Ramos (cell line): ENCODE data around the gene VOPP1.

Source experiments
- in situ Hi-C: fragments of 300-500 bp; cut with MboI; formaldehyde crosslinking; loops from one replicate; pipeline ENCODE4 v1.14.3; 2022; ENCODE audit warnings: low sequenced_read_pairs; ENCODE audit not compliant: unreplicated experiment

The VOPP1 gene

GRCh38 chr7:55441774-55442522, 130.4 kb downstream of the VOPP1 start:
- in situ Hi-C loops, result no loop called here

GRCh38 chr7:55441002-55441401, 131.3 kb downstream of the VOPP1 start:
- in situ Hi-C loops, result no loop called here

DNA sequence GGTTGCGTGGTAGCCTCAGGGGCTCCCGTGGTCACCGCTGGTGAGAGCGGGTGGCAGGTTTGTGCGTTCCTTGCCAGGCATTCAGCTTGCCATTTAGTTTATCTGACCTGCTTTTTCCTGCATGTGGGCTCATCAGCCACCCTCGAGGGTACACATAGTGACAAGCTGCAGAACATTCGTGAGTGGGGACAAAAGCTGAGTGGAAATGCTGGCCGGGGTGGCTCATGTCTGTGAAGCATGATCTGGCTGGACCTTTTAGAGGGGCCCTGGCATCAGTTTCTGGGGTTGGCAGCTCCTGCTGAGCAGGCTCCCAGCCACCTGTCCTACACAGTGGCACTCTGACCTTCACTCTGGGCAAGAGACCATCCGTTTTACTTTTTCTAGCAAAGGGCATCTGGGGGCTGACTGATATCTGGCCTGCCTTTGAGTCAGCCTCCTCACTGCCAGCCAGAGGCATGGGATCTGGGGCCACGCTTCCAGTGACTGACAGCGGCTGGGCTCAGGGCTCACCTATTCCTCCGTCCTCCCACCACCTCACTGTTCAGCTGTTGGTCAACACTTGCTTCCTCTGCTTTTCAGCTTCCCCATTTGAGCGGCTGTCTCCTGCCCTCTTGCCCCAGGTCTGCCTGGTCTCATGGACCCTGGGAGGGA, 132.1 kb downstream of the VOPP1 start:
- in situ Hi-C loops, result no loop called here

GRCh38 chr7:55439627-55440026, 132.7 kb downstream of the VOPP1 start:
- in situ Hi-C loops, result loop anchor here (5.0 kb wide), 1 partner anchor 153 kb away; no protein-coding TSS in a partner anchor

DNA sequence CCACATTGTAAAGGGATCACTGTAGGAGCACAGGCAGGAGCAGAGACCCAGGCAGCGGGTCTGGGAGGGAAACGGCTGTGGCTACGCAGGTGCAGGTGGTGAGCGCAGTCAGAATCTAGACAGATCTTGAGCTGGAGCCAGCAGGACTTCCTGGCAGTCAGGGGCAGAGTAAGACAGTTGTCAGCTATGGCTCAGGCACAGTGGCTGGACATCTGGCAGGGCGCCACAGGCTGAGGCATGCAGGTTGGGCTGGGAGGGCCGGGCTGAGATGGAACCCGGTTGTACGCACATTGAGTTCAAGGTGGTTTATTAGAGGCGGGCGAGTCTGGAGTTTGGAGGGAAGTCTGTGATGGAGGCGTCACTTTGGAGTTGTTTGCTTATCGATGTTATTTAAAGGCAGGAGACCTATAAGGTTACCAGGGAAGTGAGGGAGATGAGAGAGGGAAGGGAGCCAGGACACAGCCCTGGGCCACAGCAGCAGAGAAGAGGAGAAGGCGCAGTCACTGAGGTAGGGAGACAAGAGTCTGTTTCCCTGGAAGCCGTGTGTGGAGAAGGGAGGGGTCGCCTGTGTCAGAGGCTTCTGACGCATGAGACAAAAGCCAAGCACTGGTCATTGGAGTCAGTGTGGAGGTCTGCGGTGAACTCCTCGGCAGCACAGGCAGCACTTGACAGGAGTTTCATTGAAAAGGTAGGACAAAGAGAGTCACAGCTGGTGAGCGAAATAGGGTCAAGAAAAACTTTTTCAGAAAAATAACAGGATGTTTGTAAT, 133.4 kb downstream of the VOPP1 start:
- in situ Hi-C loops, result loop anchor here (5.0 kb wide), 1 partner anchor 153 kb away; no protein-coding TSS in a partner anchor

GRCh38 chr7:55438085-55438756, 134.1 kb downstream of the VOPP1 start:
- in situ Hi-C loops, result loop anchor here (5.0 kb wide), 1 partner anchor 154 kb away; no protein-coding TSS in a partner anchor

DNA sequence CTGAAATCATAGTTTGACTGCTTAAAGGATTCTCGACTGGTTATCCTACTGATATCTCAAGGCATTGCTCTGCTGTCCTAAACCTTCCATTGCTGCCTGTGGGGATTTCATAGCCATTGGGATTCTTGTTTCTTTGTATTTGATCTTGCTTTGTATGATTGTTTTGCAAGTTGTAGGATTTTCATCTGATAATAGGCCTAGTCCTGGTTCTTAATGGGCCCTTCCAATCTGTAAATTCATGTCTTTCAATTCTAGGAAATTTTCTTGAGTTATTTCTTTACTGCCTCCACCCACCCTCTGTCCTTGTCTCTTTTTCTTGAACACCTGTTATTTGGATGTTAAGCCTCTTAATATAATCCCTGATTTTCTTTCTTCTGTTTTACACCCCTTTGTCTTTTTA, 134.9 kb downstream of the VOPP1 start:
- in situ Hi-C loops, result loop anchor here (5.0 kb wide), 1 partner anchor 155 kb away; no protein-coding TSS in a partner anchor

DNA sequence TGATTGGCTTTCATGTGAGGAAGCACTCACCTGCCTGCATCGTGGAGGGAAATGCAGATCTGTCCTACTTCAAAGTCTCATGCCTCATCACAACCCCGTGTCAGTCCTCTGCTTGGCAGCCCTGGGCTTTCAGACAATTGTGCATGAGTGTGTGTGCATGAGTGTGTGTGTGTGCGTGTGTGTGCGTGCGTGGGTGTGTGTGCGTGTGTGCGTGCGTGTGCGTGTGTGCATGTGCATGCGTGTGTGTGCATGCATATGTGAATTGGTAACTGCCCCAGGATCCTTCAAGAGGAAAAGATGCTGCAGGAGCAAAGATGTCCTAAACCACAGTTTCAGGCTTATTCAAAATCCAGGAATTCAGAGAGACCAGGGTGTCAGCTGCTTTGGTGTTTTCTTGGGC, 135.8 kb downstream of the VOPP1 start:
- in situ Hi-C loops, result loop anchor here (5.0 kb wide), 1 partner anchor 156 kb away; no protein-coding TSS in a partner anchor

DNA sequence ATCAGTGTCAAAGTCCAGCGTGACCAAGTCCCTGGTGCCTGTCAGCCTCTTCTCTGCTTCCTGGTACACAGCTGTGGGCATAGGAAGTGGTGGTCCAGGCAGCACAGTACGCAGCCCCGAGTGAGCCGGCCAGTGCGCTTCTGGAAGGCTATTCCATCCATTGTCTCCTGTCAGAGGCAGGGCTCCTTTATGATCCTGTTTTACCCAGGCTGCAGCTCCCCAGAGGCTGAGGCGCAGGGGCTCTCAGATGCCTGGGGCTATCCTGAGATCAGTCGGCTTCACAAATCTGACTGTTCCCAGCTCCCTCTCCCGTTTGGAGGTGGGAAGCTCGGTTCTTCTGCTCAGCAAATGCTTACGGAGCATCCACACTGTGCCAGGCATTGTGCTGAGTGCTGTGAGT, 136.8 kb downstream of the VOPP1 start:
- in situ Hi-C loops, result loop anchor here (5.0 kb wide), 1 partner anchor 157 kb away; no protein-coding TSS in a partner anchor

DNA sequence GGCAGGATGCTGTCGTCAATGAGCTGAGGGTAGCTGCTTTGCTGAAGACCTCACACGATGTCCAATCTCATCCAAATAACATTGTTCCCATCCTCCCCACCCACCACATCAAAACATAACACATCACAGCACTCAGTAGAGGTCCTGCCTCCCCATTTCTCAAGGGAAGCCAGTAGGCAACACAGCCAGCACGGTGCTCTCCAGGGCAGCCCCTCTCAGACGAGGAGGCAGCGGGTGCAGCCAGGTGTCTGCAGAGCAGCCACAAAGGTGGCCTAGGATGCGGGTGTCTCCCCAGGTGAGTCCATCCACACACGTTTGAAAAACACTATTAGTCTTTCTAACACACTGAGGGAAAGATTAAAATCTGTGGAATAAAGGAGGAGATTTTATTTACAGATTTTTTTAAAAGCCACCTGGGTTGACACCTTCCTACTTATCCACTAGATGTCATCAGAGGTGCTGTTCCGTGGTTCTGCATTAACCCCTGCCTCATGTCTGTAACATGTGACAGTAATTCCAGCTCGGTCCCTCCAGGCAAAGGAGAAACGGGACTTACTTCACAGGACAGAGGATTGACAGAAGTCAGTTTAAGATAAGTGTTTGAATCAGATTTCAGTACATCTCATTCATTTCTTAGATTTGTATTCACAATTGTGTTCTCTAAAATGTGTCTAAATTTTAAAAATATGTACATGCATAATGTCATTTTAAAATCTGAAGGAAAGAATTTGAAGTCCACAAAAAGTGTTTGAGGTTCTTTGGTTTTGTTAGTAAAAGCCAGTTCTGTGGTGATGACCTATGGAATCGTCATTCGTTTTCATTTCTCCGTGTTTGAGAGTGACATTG, 139.1 kb downstream of the VOPP1 start:
- in situ Hi-C loops, result no loop called here

DNA sequence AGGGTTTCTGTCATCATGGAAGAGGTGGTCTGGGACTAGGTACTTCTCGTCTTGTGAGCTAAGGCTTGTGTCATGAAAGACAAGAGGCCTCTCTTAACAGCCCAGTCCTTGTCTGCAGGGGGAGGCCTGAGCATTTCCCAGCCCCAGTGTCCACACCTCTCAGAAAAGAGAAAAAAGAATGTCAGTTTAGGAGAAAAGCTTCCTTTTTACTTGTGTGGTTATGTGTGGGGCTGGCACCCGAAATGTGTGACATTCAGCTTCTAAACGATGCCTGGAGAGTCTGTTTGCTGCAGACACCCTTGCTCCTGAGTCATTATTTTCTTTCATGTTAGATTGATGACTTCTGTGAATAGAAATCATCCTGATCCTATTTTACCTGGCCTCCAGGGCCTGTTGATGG, 139.8 kb downstream of the VOPP1 start:
- in situ Hi-C loops, result no loop called here

- in situ Hi-C loops, result no loop called here
Measured at GRCh38 chr7:55431898-55432297, 140.4 kb downstream of the VOPP1 start.

DNA sequence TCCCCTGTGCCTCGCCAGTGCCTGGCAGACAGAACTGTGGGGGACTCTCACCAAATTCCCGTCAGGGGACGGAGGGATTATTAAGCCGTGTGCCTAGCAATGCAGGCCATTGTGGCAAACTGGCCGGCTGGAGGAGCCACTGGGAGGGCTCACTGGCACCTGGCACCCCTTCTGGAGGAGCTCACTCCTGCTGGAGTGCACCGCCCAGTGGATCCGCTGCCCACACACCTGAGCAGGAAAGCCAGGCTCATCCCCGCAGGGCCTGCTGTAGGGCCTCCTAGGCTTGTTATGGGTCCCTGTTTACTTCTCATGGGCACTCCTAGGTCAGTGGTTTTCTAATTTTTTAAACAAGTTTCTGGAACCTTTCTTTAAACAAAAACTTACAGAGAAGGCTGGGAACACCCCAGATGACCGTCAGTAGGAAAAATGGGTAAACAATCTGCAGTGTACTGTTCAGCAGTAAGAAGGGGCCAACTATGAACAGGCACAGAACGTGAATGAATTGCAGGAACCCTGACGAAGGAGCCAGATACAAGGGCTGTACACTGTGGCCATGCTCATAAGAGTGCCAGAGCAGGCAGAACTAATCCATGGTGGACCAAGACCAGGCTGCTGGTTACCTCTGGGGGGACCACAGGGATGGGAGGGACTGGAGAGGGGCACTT, 142.3 kb downstream of the VOPP1 start:
- in situ Hi-C loops, result no loop called here

- in situ Hi-C loops, result no loop called here
Measured at GRCh38 chr7:55427800-55428199, 144.5 kb downstream of the VOPP1 start.

DNA sequence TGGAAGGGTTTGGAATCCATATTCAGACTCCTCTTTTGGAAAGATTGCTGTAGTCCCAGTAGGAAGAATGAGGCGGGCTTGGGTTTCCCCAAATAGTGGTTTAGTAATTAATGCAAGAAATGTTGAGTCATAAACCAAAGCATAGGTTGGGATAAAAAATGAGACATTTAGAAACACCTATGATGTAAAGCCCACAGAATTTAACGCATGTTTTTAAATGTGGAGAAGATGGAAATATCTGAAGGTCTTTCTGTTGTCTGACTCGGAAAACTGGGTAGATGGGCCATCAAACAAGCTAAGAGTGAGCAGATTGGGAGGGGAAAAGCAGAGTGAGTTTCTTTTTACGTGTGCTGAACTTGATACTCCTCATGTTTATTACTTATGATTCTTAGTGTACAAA, 145.0 kb downstream of the VOPP1 start:
- in situ Hi-C loops, result no loop called here

GRCh38 chr7:55426676-55427075, 145.6 kb downstream of the VOPP1 start:
- in situ Hi-C loops, result no loop called here

- in situ Hi-C loops, result no loop called here
Measured at GRCh38 chr7:55425141-55425752, 147.1 kb downstream of the VOPP1 start.

DNA sequence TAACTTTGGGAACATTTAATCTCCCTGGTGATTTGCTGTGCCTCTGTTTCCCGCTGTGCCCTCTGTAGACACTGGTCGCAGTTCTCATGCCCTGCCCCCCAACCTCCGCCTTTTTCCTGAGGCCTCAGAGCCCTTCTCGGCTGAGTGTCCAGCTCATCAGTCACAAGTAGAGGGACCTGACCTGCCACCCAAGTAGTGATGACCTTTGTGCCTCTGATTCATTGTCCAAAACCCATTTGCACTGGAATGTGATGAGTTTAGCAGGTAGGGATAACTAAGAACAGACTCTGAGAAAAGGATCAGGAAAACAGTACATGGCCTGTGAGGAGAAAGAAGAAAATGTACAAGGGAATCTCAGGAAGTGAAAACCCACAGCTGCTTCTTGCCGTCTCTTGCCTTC, 148.4 kb downstream of the VOPP1 start:
- in situ Hi-C loops, result no loop called here
